Glomerular visceral epithelial cell (primary cell): Measurements from ENCODE around the gene PDGFRB.

Source experiments
- DNase-seq: peaks from one replicate; pipeline ENCODE4 v3.0.0-alpha.2; 2016; ENCODE audit errors: extremely low spot score

The PDGFRB gene

GRCh38 chr5:150144879-150145278 lies 10.8 kb downstream of the PDGFRB start:
- DNase-seq, result no peak

- DNase-seq, result no peak
Measured at GRCh38 chr5:150144246-150144801, 11.3 kb downstream of the PDGFRB start.

- peak; percentile 92 for DNase-seq
Measured at GRCh38 chr5:150143350-150144245, 12.0 kb downstream of the PDGFRB start.

- DNase-seq, result peak; percentile 84
Measured at GRCh38 chr5:150142959-150143349, 12.7 kb downstream of the PDGFRB start.

- DNase-seq, result peak; percentile 18
Measured at GRCh38 chr5:150142185-150142958, 13.3 kb downstream of the PDGFRB start.

- DNase-seq, result peak; percentile 68
Measured at GRCh38 chr5:150141544-150142184, 14.0 kb downstream of the PDGFRB start.

GRCh38 chr5:150140830-150141229 lies 14.8 kb downstream of the PDGFRB start:
- DNase-seq, result no peak

GRCh38 chr5:150139334-150139733 lies 16.3 kb downstream of the PDGFRB start:
- peak; percentile 78 for DNase-seq

- peak; percentile 89 for DNase-seq
Measured at GRCh38 chr5:150138551-150139265, 16.9 kb downstream of the PDGFRB start.

GRCh38 chr5:150137997-150138396 lies 17.6 kb downstream of the PDGFRB start:
- DNase-seq, result peak; percentile 26

- DNase-seq, result peak; percentile 70
Measured at GRCh38 chr5:150137168-150137957, 18.3 kb downstream of the PDGFRB start.

- DNase-seq, result no peak
Measured at GRCh38 chr5:150136305-150137167, 19.1 kb downstream of the PDGFRB start.

GRCh38 chr5:150135557-150136304 lies 19.9 kb downstream of the PDGFRB start:
- no peak for DNase-seq

- DNase-seq, result no peak
Measured at GRCh38 chr5:150134198-150134588, 21.5 kb downstream of the PDGFRB start.

GRCh38 chr5:150133581-150134197 lies 22.0 kb downstream of the PDGFRB start:
- DNase-seq, result no peak

- DNase-seq, result no peak
Measured at GRCh38 chr5:150132740-150133139, 22.9 kb downstream of the PDGFRB start.

- no peak for DNase-seq
Measured at GRCh38 chr5:150131978-150132694, 23.5 kb downstream of the PDGFRB start.

GRCh38 chr5:150131461-150131860 lies 24.2 kb downstream of the PDGFRB start:
- no peak for DNase-seq
